ENCODE measurements around the gene TMEM150C. TPM values are rescaled to one million over a fixed set of nuclear protein-coding genes. Genes with fewer than 3 reads are reported as not detected.

Gene TMEM150C
- total and polyA plus RNA-seq, 2 of the 4 experiments (the other 2 are of a cell fraction), result 0.10 to 0.36 TPM

DNA sequence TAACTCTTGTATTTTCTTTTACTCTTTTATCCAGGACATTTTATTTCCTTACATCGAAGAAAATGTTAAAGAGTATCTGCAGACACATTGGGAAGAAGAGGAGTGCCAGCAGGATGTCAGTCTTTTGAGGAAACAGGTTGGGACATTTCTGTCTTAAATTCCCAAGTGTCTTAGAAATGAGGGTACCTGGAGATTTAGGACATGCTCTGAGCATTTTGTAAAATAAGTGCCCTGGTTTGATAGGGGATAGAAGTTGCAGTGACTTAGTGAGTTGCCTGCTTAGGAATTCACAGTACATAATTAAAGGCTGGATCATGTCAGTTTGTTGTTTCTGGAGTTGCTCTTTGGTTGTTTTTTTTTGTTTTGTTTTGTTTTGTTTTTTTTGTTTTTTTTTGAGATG is 113.9 kb downstream of the TMEM150C start:
- Histone ChIP-seq H3K4me2 (ENCODE audit: low read depth, low read length) (no peak overlapping the region), H3K36me3 (ENCODE audit: control insufficient read depth, insufficient read depth, low read length) (peaks cover 19% of the 10 kb centered on the region), H3K27ac (ENCODE audit: insufficient read depth, low read length) (no peak overlapping the region), H3K9ac (ENCODE audit: low read depth, low read length) (no peak overlapping the region), H3K14ac (replicated peaks; ENCODE audit: low read depth, low read length) (no peak overlapping the region), H3K27me3 (ENCODE audit: control insufficient read depth, insufficient read depth, low read length) (no peaks in the 10 kb centered on the region), H3K23ac (ENCODE audit: low read depth, low read length) (no peak overlapping the region), H3K56ac (ENCODE audit: extremely low read depth, insufficient read depth, low read length) (no peak overlapping the region), H2BK15ac (ENCODE audit: low read depth, low read length) (no peak overlapping the region), H3K9me1 (ENCODE audit: insufficient read depth, low read length) (no peaks in the 10 kb centered on the region), H3K4ac (ENCODE audit: low read depth, low read length) (no peak overlapping the region), H2AK5ac (ENCODE audit: low read depth, low read length) (no peak overlapping the region), H2BK20ac (ENCODE audit: low read depth, low read length) (no peak overlapping the region), H3K4me3 (ENCODE audit: insufficient read depth, low read depth, low read length) (no peak overlapping the region), H2AFZ (replicated peaks; ENCODE audit: low read length, poor library complexity) (no peak overlapping the region), H2BK120ac (ENCODE audit: low read depth, low read length) (no peak overlapping the region), H3K4me1 (ENCODE audit: control insufficient read depth, insufficient read depth, low read length) (no peaks in the 10 kb centered on the region), H2AK9ac (replicated peaks; ENCODE audit: low read depth, low read length, poor library complexity) (no peak overlapping the region), H4K5ac (ENCODE audit: low read depth, low read length) (no peak overlapping the region), H3K18ac (ENCODE audit: low read depth, low read length) (no peak overlapping the region), H3K79me1 (ENCODE audit: low read depth in 1 of 2, low read length in 2 of 2) (peaks cover 33 to 34% of the 10 kb centered on the region in 2 experiments), H4K8ac (ENCODE audit: low read depth in 2 of 2, low read length in 2 of 2) (no peak overlapping the region), H4K20me1 (ENCODE audit: insufficient read depth, low read length) (peaks cover 4% of the 10 kb centered on the region), H4K91ac (ENCODE audit: insufficient read depth, low read depth, low read length) (no peak overlapping the region), H2BK5ac (ENCODE audit: low read depth, low read length, poor library complexity, severe bottlenecking) (no peak overlapping the region), H3K9me3 (ENCODE audit: control insufficient read depth, insufficient read depth, low read length) (no peaks in the 10 kb centered on the region)
- TF ChIP-seq MXI1 (IDR thresholded peaks at IDR 0.05; ENCODE audit: borderline replicate concordance, low read depth, low read length) (no peak), BHLHE40 (IDR thresholded peaks at IDR 0.05; ENCODE audit: low read depth, low read length) (no peak), NFE2L2 (IDR thresholded peaks at IDR 0.05; ENCODE audit: low read depth, low read length) (no peak), MAFK (IDR thresholded peaks at IDR 0.05; ENCODE audit: low read depth, low read length) (no peak), CHD1 (IDR thresholded peaks at IDR 0.05; ENCODE audit: low read depth, low read length) (no peak), CEBPB (IDR thresholded peaks at IDR 0.05; ENCODE audit: low read depth, low read length) (no peak), MAZ (IDR thresholded peaks at IDR 0.05; ENCODE audit: borderline replicate concordance, low read depth, low read length) (no peak), RFX5 (IDR thresholded peaks at IDR 0.05; ENCODE audit: low read depth, low read length) (no peak), RCOR1 (IDR thresholded peaks at IDR 0.05; ENCODE audit: insufficient replicate concordance, low read length) (no peak), RAD21 (IDR thresholded peaks at IDR 0.05; ENCODE audit: low read length) (no peak), FOS (IDR thresholded peaks at IDR 0.05; ENCODE audit: low read depth, low read length) (no peak), POLR2A (IDR thresholded peaks at IDR 0.05; ENCODE audit: low read depth, low read length) (no peak), ELK1 (IDR thresholded peaks at IDR 0.05; ENCODE audit: borderline replicate concordance, low read depth, low read length) (no peak)
- TF ChIP-seq, protein P1, sequence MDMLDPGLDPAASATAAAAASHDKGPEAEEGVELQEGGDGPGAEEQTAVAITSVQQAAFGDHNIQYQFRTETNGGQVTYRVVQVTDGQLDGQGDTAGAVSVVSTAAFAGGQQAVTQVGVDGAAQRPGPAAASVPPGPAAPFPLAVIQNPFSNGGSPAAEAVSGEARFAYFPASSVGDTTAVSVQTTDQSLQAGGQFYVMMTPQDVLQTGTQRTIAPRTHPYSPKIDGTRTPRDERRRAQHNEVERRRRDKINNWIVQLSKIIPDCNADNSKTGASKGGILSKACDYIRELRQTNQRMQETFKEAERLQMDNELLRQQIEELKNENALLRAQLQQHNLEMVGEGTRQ (IDR thresholded peaks at IDR 0.05; ENCODE audit: low read depth, low read length), result no peak
- CTCF ChIA-PET, result no interaction called here
- in situ Hi-C loops (cut with MboI; ENCODE audit: low sequenced_read_pairs), result loop anchor here (10.0 to 25.0 kb wide), 2 partner anchors 589 to 817 kb away; partner anchors contain the start of gene COPS4
- WGBS, 2 experiments (ENCODE audit: extremely low coverage in 2 of 2, insufficient read length in 1 of 2), result no CpG with 5 or more reads among the region's 1 CpG
- intact Hi-C loops (cut with micrococcal nuclease), result no loop called here
- DNase-seq (no peak), ATAC-seq (ENCODE audit: low read depth) (no peak)
- no TSS peak for BruUV-seq (replicated peaks)
- dilution Hi-C loops (cut with HindIII; ENCODE audit: low sequenced_read_pairs, unreplicated experiment), result no loop called here
- POLR2A ChIA-PET (ENCODE audit: unreplicated experiment), result no interaction called here
